GM12878 (cell line): Measurements from ENCODE around the gene KANSL2.
"Not testable (repeated sequence)": the region's sequence is repeated elsewhere in the genome, so short reads cannot be mapped to it uniquely, and the experiment has no call there.

Experiments
- CTCF ChIP-seq, 3 experiments: IDR thresholded peaks in 2 of 3; conservative IDR thresholded peaks in 1 of 3; 2 replicates each; pipeline ENCODE4 v1.5.1; 2011; ENCODE audit warnings: low read depth in 3 of 3, low read length in 3 of 3, mild to moderate bottlenecking in 3 of 3, control low read depth in 2 of 3, moderate library complexity in 2 of 3, inconsistent platforms in 1 of 3, mixed read lengths in 1 of 3; ENCODE audit not compliant: control insufficient read depth in 2 of 3, insufficient read depth in 1 of 3; ENCODE audit errors: extremely low read depth in 1 of 3
- GABPA ChIP-seq: IDR thresholded peaks from 2 replicates; pipeline ENCODE4 v1.6.1; 2014; ENCODE audit warnings: antibody characterized with exemption, low read depth, mild to moderate bottlenecking, inconsistent platforms
- HDAC6 ChIP-seq: fragments of 200-600 bp; sonication (generic); IDR thresholded peaks from one replicate; pipeline ENCODE4 v1.8.0; 2017; ENCODE audit warnings: antibody characterized with exemption; ENCODE audit not compliant: unreplicated experiment
- JUND ChIP-seq: IDR thresholded peaks from 2 replicates; pipeline ENCODE4 v1.6.1; 2012; ENCODE audit warnings: low read depth, mild to moderate bottlenecking, low read length, improper control_type of control experiment, moderate library complexity
- MYC ChIP-seq: IDR thresholded peaks from 2 replicates; pipeline ENCODE4 v1.6.1; 2011; ENCODE audit warnings: mild to moderate bottlenecking, low read length, moderate library complexity, inconsistent platforms; ENCODE audit not compliant: insufficient read depth, insufficient replicate concordance, insufficient read length, severe bottlenecking
- POLR2A ChIP-seq: IDR thresholded peaks from 2 replicates; pipeline ENCODE4 v1.6.1; 2011; ENCODE audit warnings: low read depth, mild to moderate bottlenecking, low read length
- POLR2AphosphoS2 ChIP-seq: IDR thresholded peaks from 2 replicates; pipeline ENCODE4 v1.6.1; 2011; ENCODE audit warnings: low read depth, mild to moderate bottlenecking, low read length, improper control_type of control experiment, moderate library complexity
- POLR2AphosphoS5 ChIP-seq: IDR thresholded peaks from 2 replicates; pipeline ENCODE4 v1.6.1; 2011; ENCODE audit warnings: mild to moderate bottlenecking, low read length, inconsistent platforms
- POU2F2 ChIP-seq: IDR thresholded peaks from 3 replicates; pipeline ENCODE4 v1.6.1; 2011; ENCODE audit warnings: low read depth, mild to moderate bottlenecking, low read length, borderline replicate concordance
- RB1 ChIP-seq: fragments of 450-650 bp; formaldehyde crosslinking; IDR thresholded peaks from 2 replicates; pipeline ENCODE4 v1.6.1; 2017; ENCODE audit warnings: mild to moderate bottlenecking, borderline replicate concordance
- RFX5 ChIP-seq: IDR thresholded peaks from 2 replicates; pipeline ENCODE4 v1.6.1; 2011; ENCODE audit warnings: low read depth, low read length, improper control_type of control experiment
- TCF3 ChIP-seq: IDR thresholded peaks from 2 replicates; pipeline ENCODE4 v1.6.1; 2012; ENCODE audit warnings: low read depth, mild to moderate bottlenecking, low read length, borderline replicate concordance; ENCODE audit not compliant: insufficient read depth
- TF ChIP-seq, protein P1 (sequence below): IDR thresholded peaks from 2 replicates; pipeline ENCODE4 v1.6.1; 2012; ENCODE audit warnings: mild to moderate bottlenecking, low read depth, low read length

DNA sequence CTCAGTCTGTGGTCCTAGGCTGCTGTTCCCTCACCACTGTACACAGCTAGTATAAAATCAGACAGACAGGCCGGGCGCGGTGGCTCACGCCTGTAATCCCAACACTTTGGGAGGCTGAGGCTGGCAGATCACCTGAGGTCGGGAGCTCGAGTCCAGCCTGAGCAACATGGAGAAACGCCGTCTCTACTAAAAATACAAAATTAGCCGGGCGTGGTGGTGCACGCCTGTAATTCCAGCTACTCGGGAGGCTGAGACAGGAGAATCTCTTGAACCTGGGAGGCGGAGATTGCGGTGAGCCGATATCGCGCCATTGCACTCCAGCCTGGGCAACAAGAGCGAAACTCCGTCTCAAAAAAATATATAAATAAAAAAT is 481 bp upstream of the KANSL2 start:
- TF ChIP-seq JUND; TCF3; CTCF (IDR thresholded peaks at IDR 0.05 in 2 of 3, conservative IDR thresholded peaks at IDR 0.05 in 1 of 3; ENCODE audit: control insufficient read depth in 2 of 3, extremely low read depth in 1 of 3, insufficient read depth in 1 of 3, low read depth in 3 of 3, low read length in 3 of 3); MYC; POLR2AphosphoS2; POU2F2; POLR2A; POLR2AphosphoS5; RB1; RFX5; GABPA; HDAC6: not testable (repeated sequence)
- TF ChIP-seq, protein P1, sequence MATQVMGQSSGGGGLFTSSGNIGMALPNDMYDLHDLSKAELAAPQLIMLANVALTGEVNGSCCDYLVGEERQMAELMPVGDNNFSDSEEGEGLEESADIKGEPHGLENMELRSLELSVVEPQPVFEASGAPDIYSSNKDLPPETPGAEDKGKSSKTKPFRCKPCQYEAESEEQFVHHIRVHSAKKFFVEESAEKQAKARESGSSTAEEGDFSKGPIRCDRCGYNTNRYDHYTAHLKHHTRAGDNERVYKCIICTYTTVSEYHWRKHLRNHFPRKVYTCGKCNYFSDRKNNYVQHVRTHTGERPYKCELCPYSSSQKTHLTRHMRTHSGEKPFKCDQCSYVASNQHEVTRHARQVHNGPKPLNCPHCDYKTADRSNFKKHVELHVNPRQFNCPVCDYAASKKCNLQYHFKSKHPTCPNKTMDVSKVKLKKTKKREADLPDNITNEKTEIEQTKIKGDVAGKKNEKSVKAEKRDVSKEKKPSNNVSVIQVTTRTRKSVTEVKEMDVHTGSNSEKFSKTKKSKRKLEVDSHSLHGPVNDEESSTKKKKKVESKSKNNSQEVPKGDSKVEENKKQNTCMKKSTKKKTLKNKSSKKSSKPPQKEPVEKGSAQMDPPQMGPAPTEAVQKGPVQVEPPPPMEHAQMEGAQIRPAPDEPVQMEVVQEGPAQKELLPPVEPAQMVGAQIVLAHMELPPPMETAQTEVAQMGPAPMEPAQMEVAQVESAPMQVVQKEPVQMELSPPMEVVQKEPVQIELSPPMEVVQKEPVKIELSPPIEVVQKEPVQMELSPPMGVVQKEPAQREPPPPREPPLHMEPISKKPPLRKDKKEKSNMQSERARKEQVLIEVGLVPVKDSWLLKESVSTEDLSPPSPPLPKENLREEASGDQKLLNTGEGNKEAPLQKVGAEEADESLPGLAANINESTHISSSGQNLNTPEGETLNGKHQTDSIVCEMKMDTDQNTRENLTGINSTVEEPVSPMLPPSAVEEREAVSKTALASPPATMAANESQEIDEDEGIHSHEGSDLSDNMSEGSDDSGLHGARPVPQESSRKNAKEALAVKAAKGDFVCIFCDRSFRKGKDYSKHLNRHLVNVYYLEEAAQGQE, result not testable (repeated sequence)
